Stimulated activated naive B cell treated with anti-CD40 and anti-IgM and Interleukin-4, amounts not matched to agents 10 μg/mL and 1 μg/mL and 100 μg/mL, for 72 hours (primary cell): ENCODE data around the gene NPFF.
A peak's percentile ranks its signal among the peaks of the same experiment; 100 is the strongest.

Source experiments
- ATAC-seq, 2 donors: fragments of 150-1000 bp; cut with Tn5 transposase; replicated peaks; 2 replicates each; pipeline ENCODE4 v1.10.0; 2021; ENCODE audit warnings: moderate library complexity in 1 of 2
- DNase-seq: peaks from one replicate; pipeline ENCODE4 v3.0.0; 2021
- H3K27ac Mint-ChIP-seq: one replicate; pipeline ENCODE4 v1.8.0; 2022; ENCODE audit warnings: mild to moderate bottlenecking, mixed read lengths
- H3K27me3 Mint-ChIP-seq, 2 donors: one replicate each; pipeline ENCODE4 v1.8.0; 2022; ENCODE audit warnings: mixed read lengths in 2 of 2
- H3K36me3 Mint-ChIP-seq, 2 donors: one replicate each; pipeline ENCODE4 v1.8.0; 2022; ENCODE audit warnings: mixed read lengths in 2 of 2, mild to moderate bottlenecking in 1 of 2
- H3K4me1 Mint-ChIP-seq, 2 donors: one replicate each; pipeline ENCODE4 v1.8.0; 2022; ENCODE audit warnings: mixed read lengths in 2 of 2, mild to moderate bottlenecking in 1 of 2
- H3K4me3 Mint-ChIP-seq, 2 donors: one replicate each; pipeline ENCODE4 v1.8.0; 2022; ENCODE audit warnings: mild to moderate bottlenecking in 2 of 2, mixed read lengths in 2 of 2, moderate library complexity in 1 of 2
- H3K9me3 Mint-ChIP-seq, 2 donors: one replicate each; pipeline ENCODE4 v1.8.0; 2022; ENCODE audit warnings: mixed read lengths in 2 of 2, mild to moderate bottlenecking in 1 of 2

NPFF gene

GRCh38 chr12:53530920-53531319 is 23.6 kb upstream of the NPFF start:
- no peaks in the 10 kb centered on the region for H3K27me3 Mint-ChIP-seq

GRCh38 chr12:53530061-53530460 is 22.8 kb upstream of the NPFF start:
- Mint-ChIP-seq H3K4me3 (no peak overlapping the region), H3K36me3 (peaks cover 31 to 35% of the 10 kb centered on the region in 2 donors), H3K27ac (no peak overlapping the region), H3K9me3 (no peaks in the 10 kb centered on the region), H3K4me1 (no peaks in the 10 kb centered on the region), H3K27me3 (no peaks in the 10 kb centered on the region)
- no peak for DNase-seq
- no peak for ATAC-seq

More at GRCh38 chr12:53530920-53531319, 23.6 kb upstream of the NPFF start:
- no peak overlapping the region for H3K27ac Mint-ChIP-seq
- ATAC-seq (no peak), DNase-seq (no peak)
- no peaks in the 10 kb centered on the region for H3K9me3 Mint-ChIP-seq
- H3K4me3 Mint-ChIP-seq = no peak overlapping the region
- H3K4me1 Mint-ChIP-seq = no peaks in the 10 kb centered on the region
- peaks cover 31 to 40% of the 10 kb centered on the region in 2 donors for H3K36me3 Mint-ChIP-seq

GRCh38 chr12:53524476-53524875 is 17.2 kb upstream of the NPFF start:
- H3K27me3 Mint-ChIP-seq = no peaks in the 10 kb centered on the region
- no peak overlapping the region for H3K4me3 Mint-ChIP-seq
- ATAC-seq = no peak
- peaks cover 37 to 42% of the 10 kb centered on the region in 2 donors for H3K36me3 Mint-ChIP-seq
- no peaks in the 10 kb centered on the region for H3K9me3 Mint-ChIP-seq
- DNase-seq = no peak
- no peak overlapping the region for H3K27ac Mint-ChIP-seq
- H3K4me1 Mint-ChIP-seq = peaks cover 7 to 9% of the 10 kb centered on the region in 2 donors

GRCh38 chr12:53523131-53523530 is 15.8 kb upstream of the NPFF start:
- Mint-ChIP-seq H3K4me3 (no peak overlapping the region), H3K36me3 (peaks cover 37 to 38% of the 10 kb centered on the region in 2 donors), H3K9me3 (no peaks in the 10 kb centered on the region), H3K27ac (no peak overlapping the region), H3K27me3 (no peaks in the 10 kb centered on the region), H3K4me1 (peaks cover 7 to 9% of the 10 kb centered on the region in 2 donors)
- DNase-seq (no peak), ATAC-seq (no peak)

- ATAC-seq = no peak
- Mint-ChIP-seq H3K36me3 (peaks cover 35 to 61% of the 10 kb centered on the region in 2 donors), H3K4me1 (peaks cover 7 to 9% of the 10 kb centered on the region in 2 donors), H3K27ac (no peak overlapping the region), H3K4me3 (no peak overlapping the region), H3K27me3 (no peaks in the 10 kb centered on the region), H3K9me3 (no peaks in the 10 kb centered on the region)
- DNase-seq = no peak
Observed at GRCh38 chr12:53518381-53518780, 11.1 kb upstream of the NPFF start.

GRCh38 chr12:53516758-53517455 is 9.6 kb upstream of the NPFF start:
- Mint-ChIP-seq H3K27ac (peak overlapping the region; percentile 72), H3K27me3 (no peaks in the 10 kb centered on the region), H3K9me3 (no peaks in the 10 kb centered on the region), H3K4me3 (no peak overlapping the region), H3K4me1 (peaks cover 7 to 9% of the 10 kb centered on the region in 2 donors), H3K36me3 (peaks cover 29 to 55% of the 10 kb centered on the region in 2 donors)
- DNase-seq (no peak), ATAC-seq (no peak)

GRCh38 chr12:53515291-53515680 is 8.0 kb upstream of the NPFF start:
- DNase-seq = no peak
- ATAC-seq = no peak
- Mint-ChIP-seq H3K4me1 (peaks cover 3 to 4% of the 10 kb centered on the region in 2 donors), H3K4me3 (no peak overlapping the region), H3K9me3 (no peaks in the 10 kb centered on the region), H3K27me3 (no peaks in the 10 kb centered on the region), H3K36me3 (peaks cover 27 to 47% of the 10 kb centered on the region in 2 donors), H3K27ac (no peak overlapping the region)

GRCh38 chr12:53514628-53515290 is 7.5 kb upstream of the NPFF start:
- Mint-ChIP-seq H3K27ac (no peak overlapping the region), H3K27me3 (no peaks in the 10 kb centered on the region), H3K36me3 (peaks cover 23 to 42% of the 10 kb centered on the region in 2 donors), H3K4me1 (no peaks in the 10 kb centered on the region), H3K9me3 (no peaks in the 10 kb centered on the region), H3K4me3 (no peak overlapping the region)
- DNase-seq (no peak), ATAC-seq (no peak)

GRCh38 chr12:53513712-53514410 is 6.6 kb upstream of the NPFF start:
- Mint-ChIP-seq H3K36me3 (peaks cover 20 to 42% of the 10 kb centered on the region in 2 donors), H3K27me3 (no peaks in the 10 kb centered on the region), H3K27ac (no peak overlapping the region)

GRCh38 chr12:53510181-53510812 is 3.0 kb upstream of the NPFF start:
- Mint-ChIP-seq H3K27ac (no peak overlapping the region), H3K27me3 (no peaks in the 10 kb centered on the region), H3K4me1 (peaks cover 9% of the 10 kb centered on the region in 2 donors), H3K9me3 (no peaks in the 10 kb centered on the region), H3K36me3 (peaks cover 31 to 44% of the 10 kb centered on the region in 2 donors), H3K4me3 (no peak overlapping the region)
- no peak for ATAC-seq
- DNase-seq = no peak

More at GRCh38 chr12:53513712-53514410, 6.6 kb upstream of the NPFF start:
- peaks cover 0 to under 1% of the 10 kb centered on the region in 2 donors for H3K4me1 Mint-ChIP-seq
- ATAC-seq = no peak
- no peaks in the 10 kb centered on the region for H3K9me3 Mint-ChIP-seq
- no peak for DNase-seq
- H3K4me3 Mint-ChIP-seq = no peak overlapping the region

GRCh38 chr12:53508534-53509170 is 1.4 kb upstream of the NPFF start:
- Mint-ChIP-seq H3K4me1 (peaks cover 15 to 22% of the 10 kb centered on the region in 2 donors), H3K36me3 (peaks cover 34 to 46% of the 10 kb centered on the region in 2 donors), H3K27ac (peak overlapping the region; percentile 81), H3K9me3 (no peaks in the 10 kb centered on the region), H3K4me3 (no peak overlapping the region), H3K27me3 (no peaks in the 10 kb centered on the region)
- DNase-seq = peak; percentile 79
- peak; percentile 98 for ATAC-seq

- H3K27ac Mint-ChIP-seq = peak overlapping the region; percentile 56
- H3K9me3 Mint-ChIP-seq = no peaks in the 10 kb centered on the region
- DNase-seq (no peak), ATAC-seq (no peak)
- peaks cover 33 to 47% of the 10 kb centered on the region in 2 donors for H3K36me3 Mint-ChIP-seq
- peaks cover 18 to 28% of the 10 kb centered on the region in 2 donors for H3K4me1 Mint-ChIP-seq
- H3K4me3 Mint-ChIP-seq = no peak overlapping the region
- H3K27me3 Mint-ChIP-seq = no peaks in the 10 kb centered on the region
Observed at GRCh38 chr12:53507603-53507885, 260 bp upstream of the NPFF start.

- ATAC-seq (no peak), DNase-seq (no peak)
- H3K27ac Mint-ChIP-seq = no peak overlapping the region
- peaks cover 0 to 4% of the 10 kb centered on the region in 2 donors for H3K9me3 Mint-ChIP-seq
- peaks cover 23 to 38% of the 10 kb centered on the region in 2 donors for H3K4me1 Mint-ChIP-seq
- H3K4me3 Mint-ChIP-seq = no peak overlapping the region
- H3K27me3 Mint-ChIP-seq = no peaks in the 10 kb centered on the region
- H3K36me3 Mint-ChIP-seq = peaks cover 33 to 45% of the 10 kb centered on the region in 2 donors
Observed at GRCh38 chr12:53506450-53506785, 866 bp downstream of the NPFF start.
